Activated T-helper 17 cell treated with anti-CD3 and anti-CD28 coated beads, Interleukin-2, amount 50 U/mL, for 72 hours (primary cell): ENCODE data around the gene GPR26. TPM values are rescaled to one million over a fixed set of nuclear protein-coding genes. Genes with fewer than 3 reads are reported as not detected.

Experiments
- ATAC-seq: fragments of 150-1000 bp; cut with Tn5 transposase; replicated peaks from 2 replicates; pipeline ENCODE4 v1.10.0; 2021; ENCODE audit warnings: mild to moderate bottlenecking, moderate library complexity
- H3K27ac Mint-ChIP-seq: one replicate; pipeline ENCODE4 v1.8.0; 2022; ENCODE audit warnings: mixed read lengths
- H3K27me3 Mint-ChIP-seq: one replicate; pipeline ENCODE4 v1.8.0; 2022; ENCODE audit warnings: mixed read lengths
- H3K36me3 Mint-ChIP-seq: one replicate; pipeline ENCODE4 v1.8.0; 2022; ENCODE audit warnings: low read depth, mild to moderate bottlenecking, mixed read lengths
- H3K4me1 Mint-ChIP-seq: one replicate; pipeline ENCODE4 v1.8.0; 2022; ENCODE audit warnings: mixed read lengths
- H3K4me3 Mint-ChIP-seq: one replicate; pipeline ENCODE4 v1.8.0; 2022; ENCODE audit warnings: mild to moderate bottlenecking, mixed read lengths
- H3K9me3 Mint-ChIP-seq: one replicate; pipeline ENCODE4 v1.8.0; 2022; ENCODE audit warnings: mixed read lengths
- total RNA-seq, 2 donors: library from RNA; stranded (reverse); gene quantifications; one replicate each; pipeline ENCODE4 v1.2.3, GENCODE V29; 2022

Gene GPR26
- total RNA-seq, 2 donors from 2014 or later = not detected

DNA sequence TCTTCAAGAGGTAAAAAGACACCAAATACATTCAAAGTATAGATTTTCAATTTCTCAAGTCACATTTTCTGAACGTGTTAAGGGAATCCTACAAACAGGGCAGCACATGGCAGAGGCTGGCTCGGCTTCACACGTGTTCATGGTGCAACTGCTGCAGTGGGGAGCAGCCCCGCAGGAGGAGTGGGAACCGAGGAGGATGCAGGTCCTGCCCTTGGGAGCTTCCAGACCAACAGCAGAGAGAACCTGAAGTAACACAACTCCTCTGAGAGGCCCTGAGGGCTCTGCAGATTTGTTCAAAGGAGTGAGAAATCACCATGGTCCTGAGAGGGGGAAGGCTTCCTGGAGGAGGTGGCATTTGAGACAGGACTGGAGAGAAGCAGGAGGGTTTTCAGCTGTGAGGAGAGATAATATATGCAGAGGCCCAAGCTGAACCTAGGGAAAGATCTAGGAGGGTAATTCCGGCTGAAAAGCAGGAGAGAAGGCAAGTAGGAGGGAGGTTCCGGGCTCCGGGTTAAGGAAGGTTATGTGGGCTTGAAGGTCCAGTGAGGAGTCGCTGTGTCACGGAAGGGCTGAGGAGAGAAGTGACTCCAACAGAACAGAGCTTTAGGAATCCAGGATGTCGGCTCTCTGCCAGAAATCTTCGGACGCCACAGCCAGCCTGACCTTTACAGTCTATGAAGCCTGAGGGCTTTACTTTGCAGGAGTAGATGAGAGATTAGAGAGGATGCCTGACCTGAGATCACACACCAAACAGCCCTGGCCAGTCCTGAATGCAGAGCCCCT, 77.5 kb downstream of the GPR26 start:
- peaks cover 3% of the 10 kb centered on the region for H3K9me3 Mint-ChIP-seq
- H3K4me1 Mint-ChIP-seq = no peaks in the 10 kb centered on the region
- no peak overlapping the region for H3K4me3 Mint-ChIP-seq
- no peak for ATAC-seq
- no peaks in the 10 kb centered on the region for H3K36me3 Mint-ChIP-seq
- H3K27me3 Mint-ChIP-seq = peaks cover 12% of the 10 kb centered on the region
- H3K27ac Mint-ChIP-seq = no peak overlapping the region

DNA sequence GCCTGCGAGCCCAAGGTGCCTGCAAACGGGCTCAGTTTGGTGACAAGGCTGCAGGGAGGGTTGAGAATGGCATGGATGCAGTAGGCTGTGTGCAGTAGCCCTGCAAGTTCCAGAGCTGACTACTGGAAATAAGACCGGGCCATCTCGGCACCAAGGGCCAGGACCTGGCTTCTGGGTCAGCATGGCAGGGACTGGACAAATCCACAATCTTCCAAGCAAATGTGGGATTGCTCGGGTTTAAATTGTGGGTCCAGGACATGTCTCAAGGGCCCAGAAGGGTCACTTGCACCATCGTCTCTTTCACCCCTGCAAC, 78.0 kb downstream of the GPR26 start:
- Mint-ChIP-seq H3K27ac (no peak overlapping the region), H3K27me3 (peaks cover 12% of the 10 kb centered on the region), H3K4me3 (no peak overlapping the region), H3K9me3 (no peaks in the 10 kb centered on the region), H3K4me1 (no peaks in the 10 kb centered on the region), H3K36me3 (no peaks in the 10 kb centered on the region)
- no peak for ATAC-seq

Other genes with a start within 250 kb of the GPR26 start
- gene CPXM2, start 225.5 kb downstream of the GPR26 start, total RNA-seq = not detected